A673 (cell line): ENCODE measurements around the gene DGKZ. TPM values are rescaled to one million over a fixed set of nuclear protein-coding genes. Genes with fewer than 3 reads are reported as not detected.

Experiments
- BruUV-seq: library from RNA; stranded (reverse); fragments of 400-500 nt; replicated peaks from 2 replicates; lab custom pipeline; 2021; lab: Mats Ljungman, UMichigan
- CTCF ChIA-PET: fragments of 300-600 bp; sonication (Branson Sonifier 250); formaldehyde crosslinking; loops from one replicate; lab custom pipeline; 2022; ENCODE audit warnings: antibody characterized with exemption; lab: Charles Lee
- POLR2A ChIA-PET: fragments of 300-600 bp; sonication (Branson Sonifier 250); formaldehyde crosslinking; loops from one replicate; lab custom pipeline; 2022; ENCODE audit warnings: antibody characterized with exemption; ENCODE audit not compliant: low non-redundant PET; lab: Charles Lee
- DNase-seq: peaks from one replicate; pipeline ENCODE4 v3.0.0-alpha.2; 2015; ENCODE audit warnings: low spot score
- H3K27ac ChIP-seq: fragments of 200-600 bp; sonication (generic); 2 replicates; pipeline ENCODE4 v1.5.1; 2016; ENCODE audit warnings: mixed run types, low read depth, mild to moderate bottlenecking, mixed read lengths, antibody characterized with exemption, low read length; ENCODE audit not compliant: poor library complexity, severe bottlenecking
- H3K27me3 ChIP-seq: fragments of 200-600 bp; sonication (generic); replicated peaks from 2 replicates; pipeline ENCODE4 v1.6.1; 2017; ENCODE audit warnings: mixed run types, low read depth, mild to moderate bottlenecking, mixed read lengths, antibody characterized with exemption, low read length; ENCODE audit not compliant: insufficient read depth, poor library complexity
- H3K36me3 ChIP-seq: fragments of 200-600 bp; sonication (generic); 2 replicates; pipeline ENCODE4 v1.6.1; 2016; ENCODE audit warnings: mixed run types, mild to moderate bottlenecking, mixed read lengths, antibody characterized with exemption, low read length; ENCODE audit not compliant: insufficient read depth, poor library complexity, severe bottlenecking
- H3K4me1 ChIP-seq: fragments of 200-600 bp; sonication (generic); 2 replicates; pipeline ENCODE4 v1.6.1; 2017; ENCODE audit warnings: mixed run types, mild to moderate bottlenecking, mixed read lengths, antibody characterized with exemption, low read length; ENCODE audit not compliant: insufficient read depth, poor library complexity, severe bottlenecking
- H3K4me3 ChIP-seq: fragments of 200-600 bp; sonication (generic); 2 replicates; pipeline ENCODE4 v1.5.1; 2016; ENCODE audit warnings: low read depth, mixed run types, mild to moderate bottlenecking, mixed read lengths, low read length; ENCODE audit not compliant: poor library complexity, severe bottlenecking
- H3K9me3 ChIP-seq: fragments of 200-600 bp; sonication (generic); 2 replicates; pipeline ENCODE4 v1.6.1; 2016; ENCODE audit warnings: mixed run types, low read depth, mild to moderate bottlenecking, mixed read lengths, antibody characterized with exemption, low read length; ENCODE audit not compliant: poor library complexity, severe bottlenecking
- CTCF ChIP-seq: fragments of 300-800, 200-600 bp; sonication (generic); conservative IDR thresholded peaks from 2 replicates; pipeline ENCODE4 v1.5.1; 2017; ENCODE audit warnings: low read depth, mild to moderate bottlenecking, antibody characterized with exemption, low read length, moderate library complexity, mixed read lengths
- EZH2 ChIP-seq: fragments of 200-600 bp; sonication (generic); IDR thresholded peaks from 2 replicates; pipeline ENCODE4 v1.6.1; 2017; ENCODE audit warnings: borderline replicate concordance, low read depth, mild to moderate bottlenecking, mixed read lengths, antibody characterized with exemption, low read length; ENCODE audit not compliant: poor library complexity, severe bottlenecking
- intact Hi-C: fragments of 100-400 bp; cut with micrococcal nuclease; formaldehyde crosslinking; loops from one replicate; pipeline ENCODE4 v1.10.0; 2022; ENCODE audit not compliant: unreplicated experiment
- total RNA-seq: library from RNA; stranded (reverse); gene quantifications from 2 replicates; pipeline ENCODE4 v1.2.3, GENCODE V29; 2021

The DGKZ gene
- total RNA-seq, 1 experiment from 2014 or later, result 145 TPM

DNA sequence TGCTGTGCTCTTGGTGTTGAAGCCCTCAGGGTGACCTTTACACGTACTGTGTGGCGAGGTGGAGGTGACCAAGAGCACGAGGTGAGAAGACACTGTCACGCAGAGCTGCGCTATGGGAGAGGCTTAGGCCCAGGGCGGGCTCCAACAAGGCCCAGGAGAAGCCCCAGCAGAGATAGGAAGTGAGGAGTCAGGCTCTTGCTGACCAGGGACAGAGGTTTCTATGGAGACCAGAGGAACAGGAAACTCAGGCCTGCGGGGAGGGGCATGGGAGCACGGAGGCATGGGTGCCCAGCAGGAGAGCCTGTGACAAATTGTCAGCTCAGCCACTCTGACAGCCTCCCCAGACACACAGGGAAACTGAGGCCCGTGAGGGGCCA lies 15.8 kb downstream of the DGKZ start:
- Histone ChIP-seq H3K36me3 (peaks cover 1% of the 10 kb centered on the region), H3K9me3 (no peaks in the 10 kb centered on the region), H3K4me3 (no peak overlapping the region), H3K27me3 (no peaks in the 10 kb centered on the region), H3K27ac (peak overlapping the region; percentile 85), H3K4me1 (peaks cover 28% of the 10 kb centered on the region)
- no TSS peak for BruUV-seq
- ChIA-PET POLR2A (no interaction called here), CTCF (no interaction called here)
- intact Hi-C loops, result no loop called here
- TF ChIP-seq EZH2 (no peak), CTCF (no peak)
- no peak for DNase-seq

- H3K36me3 ChIP-seq, result peaks cover 6% of the 10 kb centered on the region
- no peaks in the 10 kb centered on the region for H3K9me3 ChIP-seq
- DNase-seq, result no peak
- peaks cover 28% of the 10 kb centered on the region for H3K4me1 ChIP-seq
- no peaks in the 10 kb centered on the region for H3K27me3 ChIP-seq
- no peak for TF ChIP-seq CTCF
- no peak for TF ChIP-seq EZH2
- peak overlapping the region; percentile 85 for H3K27ac ChIP-seq
- CTCF ChIA-PET, result no interaction called here
- no peak overlapping the region for H3K4me3 ChIP-seq
- intact Hi-C loops, result no loop called here
- BruUV-seq, result no TSS peak
- POLR2A ChIA-PET, result no interaction called here
Measured at GRCh38 chr11:46363455-46364005, 16.3 kb downstream of the DGKZ start.

GRCh38 chr11:46364056-46364455 lies 16.8 kb downstream of the DGKZ start:
- ChIA-PET CTCF (no interaction called here), POLR2A (no interaction called here)
- Histone ChIP-seq H3K27me3 (no peaks in the 10 kb centered on the region), H3K4me3 (no peak overlapping the region), H3K9me3 (no peaks in the 10 kb centered on the region), H3K4me1 (peaks cover 28% of the 10 kb centered on the region), H3K27ac (peak overlapping the region; percentile 18), H3K36me3 (peaks cover 6% of the 10 kb centered on the region)
- DNase-seq, result no peak
- no TSS peak for BruUV-seq
- intact Hi-C loops, result no loop called here
- TF ChIP-seq EZH2 (no peak), CTCF (no peak)
